Pulmonary artery endothelial cell (primary cell): ENCODE data around the gene SH2B3. TPM values are rescaled to one million over a fixed set of nuclear protein-coding genes. Genes with fewer than 3 reads are reported as not detected.
"Not testable (repeated sequence)": the region's sequence is repeated elsewhere in the genome, so short reads cannot be mapped to it uniquely, and the experiment has no call there.

Source experiments
- DNase-seq: peaks from one replicate; pipeline ENCODE4 v3.0.0-alpha.2; 2011; ENCODE audit warnings: low read depth, low spot score
- total RNA-seq: library from RNA; depleted of rRNA; stranded (reverse); fragments of >200 nt; gene quantifications from 2 replicates; pipeline ENCODE4 v1.2.3, GENCODE V29; 2014

Gene SH2B3
- total RNA-seq, 1 donor from 2014 or later: 66.9 TPM

DNA sequence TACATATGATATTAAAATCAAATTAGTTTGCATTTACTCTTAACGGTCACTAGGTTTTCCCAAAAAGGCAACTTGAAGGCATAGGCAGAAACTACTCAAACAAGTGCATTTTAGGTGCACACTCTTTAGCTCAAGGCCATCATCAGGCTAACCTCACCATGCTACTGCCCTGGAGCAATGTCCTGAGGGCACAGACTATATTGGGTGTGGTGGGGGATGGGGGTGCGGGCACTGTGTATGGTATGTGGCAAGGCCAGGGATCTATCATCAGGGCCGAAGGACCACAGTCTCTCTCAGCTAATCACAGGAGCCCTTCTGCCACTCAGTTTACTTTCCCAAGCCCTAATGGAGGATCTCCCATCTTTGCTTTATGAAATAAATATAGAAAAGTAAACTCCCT, 51.9 kb downstream of the SH2B3 start:
- DNase-seq: no peak

DNA sequence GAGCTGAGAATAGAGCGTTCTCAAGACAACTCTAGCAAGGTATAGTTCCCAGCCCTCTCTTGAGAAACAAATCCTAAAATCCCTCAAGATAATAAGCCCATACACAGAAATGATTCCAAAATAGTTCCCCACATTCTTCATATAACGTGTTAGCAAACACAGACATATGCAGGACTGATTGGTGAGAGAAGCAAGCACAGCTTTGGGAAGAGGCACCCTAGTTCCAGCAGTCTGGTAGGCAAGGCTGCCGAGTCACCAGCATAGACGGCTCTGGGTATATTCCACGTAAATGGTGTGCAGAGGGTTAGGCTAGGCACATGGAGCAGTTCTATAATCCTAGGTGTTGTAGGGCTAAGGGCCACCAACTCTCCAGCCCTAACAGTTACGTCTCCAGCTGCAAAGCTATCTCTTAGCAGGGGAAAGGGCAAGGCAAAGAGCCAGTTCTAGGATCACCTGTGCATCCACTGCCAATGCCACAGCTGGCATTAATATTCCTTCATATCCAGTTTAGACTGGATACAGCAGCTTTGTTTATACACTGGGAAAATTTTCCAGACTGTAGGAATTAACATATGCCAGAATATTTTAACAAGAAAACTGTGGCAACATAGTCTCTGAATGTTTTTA, 52.9 kb downstream of the SH2B3 start:
- no peak for DNase-seq

DNA sequence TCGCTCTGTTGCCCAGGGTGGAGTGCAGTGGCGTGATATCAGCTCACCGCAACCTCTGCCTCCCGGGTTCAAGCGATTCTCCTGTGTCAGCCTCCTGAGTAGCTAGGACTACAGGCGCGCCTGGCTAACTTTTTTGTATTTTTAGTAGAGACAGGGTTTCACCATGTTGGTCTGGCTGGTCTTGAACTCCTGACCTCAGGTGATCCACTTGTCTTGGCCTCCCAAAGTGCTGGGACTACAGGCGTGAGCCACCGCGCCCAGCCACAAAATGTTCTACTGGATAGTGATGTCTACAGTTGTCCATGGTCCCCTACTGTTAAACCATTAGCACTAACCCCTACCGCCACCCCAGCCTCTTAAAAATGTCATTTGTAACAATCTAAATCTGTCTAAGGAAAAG, 54.4 kb downstream of the SH2B3 start:
- not testable (repeated sequence) for DNase-seq

DNA sequence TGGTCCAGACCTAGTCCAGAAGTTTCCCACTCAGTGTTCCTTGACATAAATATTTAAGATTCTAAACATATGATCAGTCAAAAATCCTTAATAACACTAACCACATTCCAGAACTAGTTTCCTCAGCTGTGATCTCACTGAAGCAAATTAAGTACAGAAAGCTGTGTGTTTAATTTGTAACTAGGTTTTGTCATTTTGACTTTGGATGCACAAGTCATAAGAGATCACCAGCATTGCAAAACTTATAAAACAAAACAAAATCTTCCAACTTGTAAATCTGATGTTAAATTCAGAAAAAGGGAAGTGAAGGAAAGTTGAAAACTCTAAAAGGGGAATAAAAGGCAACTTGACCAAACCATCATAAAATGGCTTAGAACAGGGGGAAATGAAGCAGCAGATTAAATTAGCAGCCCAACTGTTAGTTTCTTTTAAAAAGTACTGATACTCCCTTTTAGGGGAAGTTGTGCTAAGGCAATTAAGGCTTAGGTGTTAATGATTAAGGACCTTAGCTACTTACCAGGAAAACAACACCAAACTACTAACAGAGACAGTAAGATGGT, 56.6 kb downstream of the SH2B3 start:
- no peak for DNase-seq

DNA sequence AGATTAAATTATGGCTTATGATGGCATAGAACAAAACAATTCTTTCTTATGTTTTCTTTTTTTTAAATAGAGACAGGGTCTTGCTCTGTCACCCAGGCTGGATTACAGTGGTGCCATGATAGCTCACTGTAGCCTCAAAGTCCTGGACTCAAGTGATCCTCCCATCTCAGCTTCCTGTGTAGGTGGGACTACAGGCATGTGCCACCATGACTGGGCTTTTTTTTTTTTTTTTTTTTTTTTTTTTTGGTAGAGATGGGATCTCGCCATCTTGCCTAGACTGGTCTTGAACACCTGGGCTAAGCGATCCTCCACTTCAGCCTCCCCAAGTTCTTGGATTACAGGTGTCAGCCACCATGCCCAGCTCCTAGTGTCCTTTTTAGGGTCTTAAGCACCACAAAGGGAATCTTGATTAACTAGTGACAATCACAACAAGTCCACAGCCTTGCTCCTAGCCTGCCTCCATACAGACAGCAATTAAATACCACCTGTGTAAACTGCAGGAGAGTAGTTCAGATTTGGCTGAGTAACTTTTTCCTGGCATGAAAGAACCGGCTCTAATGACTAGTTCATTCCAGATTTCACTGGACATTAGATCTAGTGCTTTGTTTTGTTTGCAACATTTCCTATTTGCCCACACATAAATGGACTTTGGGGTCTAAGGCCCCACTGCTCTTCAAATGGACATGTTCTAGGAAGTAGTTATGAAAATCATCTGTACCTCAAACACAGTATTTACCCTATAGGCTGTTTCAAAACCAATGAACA, 61.6 kb downstream of the SH2B3 start:
- no peak for DNase-seq

DNA sequence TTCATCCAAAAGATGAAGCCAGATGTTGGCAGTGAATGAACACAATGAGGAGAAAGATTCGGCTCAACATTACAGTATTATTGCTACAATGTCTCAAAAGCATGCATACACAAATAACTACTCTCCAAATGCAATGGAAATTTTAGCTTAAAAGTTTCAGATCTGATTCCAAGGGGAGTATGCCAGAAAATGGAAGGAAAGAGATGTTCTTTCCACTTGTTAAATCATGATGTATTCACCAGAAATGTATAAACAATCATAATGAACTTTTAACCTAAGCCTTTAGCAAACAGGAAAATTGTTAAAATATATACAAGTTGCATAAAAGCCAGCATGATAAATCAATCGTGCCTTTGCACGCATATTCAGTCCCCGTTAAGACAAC, 62.1 kb downstream of the SH2B3 start:
- DNase-seq: no peak

DNA sequence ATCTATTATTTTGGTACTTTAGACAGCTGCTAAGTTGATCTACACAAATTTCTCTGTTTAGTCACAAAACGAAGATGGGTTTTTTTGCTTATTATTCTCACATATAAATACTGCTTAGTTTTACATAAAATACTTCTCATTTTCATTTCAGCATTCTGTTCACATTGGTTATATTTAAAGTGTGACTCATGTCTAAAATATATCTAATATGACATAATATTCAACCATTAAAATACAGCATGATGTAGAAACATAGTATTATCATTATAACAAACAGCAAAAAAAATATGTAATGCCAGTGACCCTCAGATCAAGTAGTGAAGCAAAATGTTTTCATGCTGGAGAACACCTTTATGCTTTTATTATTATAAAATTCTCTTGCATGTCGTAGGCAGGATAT, 63.7 kb downstream of the SH2B3 start:
- DNase-seq: no peak

DNA sequence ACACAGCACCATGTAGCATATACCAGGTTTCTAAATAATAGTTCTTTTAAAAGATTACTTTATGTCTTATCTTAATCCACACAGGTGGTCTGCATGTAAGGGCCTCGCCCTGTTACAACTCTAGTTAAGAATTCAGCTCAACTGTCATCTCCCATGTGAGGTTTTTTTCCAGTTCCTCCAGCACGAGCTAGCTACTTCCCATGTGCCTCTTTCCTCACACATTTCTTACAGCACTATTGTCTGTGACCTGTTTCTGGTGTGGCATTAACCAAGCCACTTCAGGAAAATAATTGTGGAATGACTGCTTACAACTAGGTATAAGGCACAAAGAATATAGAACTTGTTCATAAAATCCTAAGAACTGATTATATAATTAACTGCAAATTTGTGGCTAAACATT, 65.5 kb downstream of the SH2B3 start:
- DNase-seq: no peak

DNA sequence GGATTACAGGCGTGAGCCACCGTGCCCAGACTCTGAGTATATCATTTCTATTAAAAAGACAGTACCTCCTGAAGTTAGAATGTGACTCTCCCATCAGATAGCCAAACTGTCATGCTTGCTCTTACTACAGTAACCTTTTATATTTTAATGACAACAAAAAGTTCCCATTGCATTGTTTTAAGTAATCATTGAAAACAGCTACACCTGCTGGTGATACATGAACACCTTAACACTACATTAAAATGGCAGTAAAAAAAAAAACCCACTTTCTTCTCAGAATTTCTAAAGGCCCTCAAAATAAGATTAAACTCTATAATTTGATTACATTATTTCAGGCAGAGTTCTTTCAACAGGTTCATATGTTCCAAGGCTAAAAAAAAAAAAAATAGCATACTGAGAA, 76.7 kb downstream of the SH2B3 start:
- no peak for DNase-seq

DNA sequence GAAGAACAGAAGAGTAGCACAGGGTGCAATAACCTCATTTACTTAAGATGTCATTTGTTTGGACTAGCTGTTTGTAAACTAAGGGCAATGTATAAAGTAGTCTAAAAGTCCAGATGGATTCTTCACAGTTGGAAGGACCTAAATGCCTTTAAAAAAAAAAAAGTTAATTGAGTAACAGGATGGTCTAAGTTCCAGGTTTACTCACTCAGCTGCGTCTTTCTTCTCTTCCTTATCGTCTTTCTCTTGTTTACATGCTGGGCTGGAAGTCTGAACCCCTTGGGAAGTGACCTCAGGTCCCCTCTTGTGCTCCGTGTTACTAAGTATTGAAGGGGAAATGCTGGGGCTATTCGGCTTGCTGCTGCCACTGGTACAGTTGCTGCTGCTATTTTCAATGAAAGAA, 82.5 kb downstream of the SH2B3 start:
- DNase-seq: no peak

DNA sequence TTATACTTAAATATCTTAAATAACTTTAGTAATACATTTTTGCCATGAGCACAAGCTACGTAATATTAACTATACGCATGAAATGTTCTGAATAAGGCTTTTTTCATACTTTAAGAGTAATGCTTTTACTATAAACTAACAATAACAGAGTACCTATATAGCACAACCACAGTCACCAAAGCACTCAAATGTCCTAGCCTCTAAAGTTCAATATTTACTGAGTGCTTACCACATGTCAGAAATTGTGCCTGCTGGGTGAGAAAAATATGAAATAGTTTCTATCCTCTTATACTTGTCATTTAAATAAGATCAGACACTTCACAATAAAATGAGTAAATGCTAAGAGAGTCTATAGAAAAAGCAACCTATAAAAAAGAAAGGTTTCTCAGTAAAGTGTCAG, 83.1 kb downstream of the SH2B3 start:
- no peak for DNase-seq

DNA sequence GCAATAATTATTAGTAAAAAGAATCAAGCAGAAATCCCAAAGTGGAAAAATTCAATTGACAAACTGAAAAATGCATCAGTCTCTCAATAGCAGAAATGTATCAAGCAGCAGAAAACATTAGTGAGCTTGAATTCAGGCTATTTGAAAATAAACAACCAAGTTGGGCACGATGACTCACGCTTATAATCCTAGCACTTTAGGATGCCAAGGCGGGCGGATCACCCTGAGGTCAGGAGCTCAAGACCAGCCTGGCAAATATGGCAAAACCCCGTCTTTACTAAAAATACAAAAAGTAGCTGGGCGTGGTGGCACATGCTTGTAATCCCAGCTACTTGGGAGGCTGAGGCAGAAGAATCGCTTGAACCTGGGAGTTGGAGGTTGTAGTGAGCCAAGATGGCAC, 87.3 kb downstream of the SH2B3 start:
- not testable (repeated sequence) for DNase-seq

DNA sequence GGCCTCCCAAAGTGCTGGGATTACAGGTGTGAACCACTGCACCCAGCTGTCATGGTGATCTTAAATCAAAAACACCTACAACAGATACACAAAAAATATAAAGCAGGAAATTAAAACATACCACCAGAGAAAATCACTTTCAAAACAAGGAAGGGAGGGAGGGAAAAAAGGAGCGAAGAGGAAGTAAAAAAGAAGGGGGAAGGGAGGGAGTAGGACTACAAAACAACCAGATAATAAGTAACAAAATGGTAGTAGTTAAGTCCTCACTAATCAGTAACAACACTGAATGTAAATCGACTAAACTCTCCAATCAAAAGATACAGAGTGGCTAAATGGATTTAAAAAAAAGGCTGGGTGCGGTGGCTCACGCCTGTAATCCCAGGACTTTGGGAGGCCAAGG, 89.0 kb downstream of the SH2B3 start:
- DNase-seq: no peak

Other genes starting within 250 kb of the SH2B3 start
- 7.5 and 10.2 TPM in 2 replicates for gene PHETA1, start 36.8 kb upstream of the SH2B3 start, total RNA-seq
- gene ATXN2, start 193.4 kb downstream of the SH2B3 start, total RNA-seq: 12.3 and 20.0 TPM in 2 replicates